GM18499 (cell line): Measurements from ENCODE around the gene SMARCA5.
"Not testable (repeated sequence)": the region's sequence is repeated elsewhere in the genome, so short reads cannot be mapped to it uniquely, and the experiment has no call there.

Source experiments
- ATAC-seq: cut with Tn5 transposase; IDR thresholded peaks from one replicate; pipeline ENCODE4 v1.9.1; 2021; ENCODE audit warnings: moderate number of reproducible peaks; ENCODE audit not compliant: insufficient read depth, unreplicated experiment

Gene SMARCA5

GRCh38 chr4:143513314-143514168, at the start of gene SMARCA5:
Gene SMARCA5, plus strand, starts transcription at chr4:143513702. Its CDS starts 223 bp downstream, at chr4:143513925.
- peak; percentile 83 for ATAC-seq

GRCh38 chr4:143473334-143474126, 40.0 kb upstream of the SMARCA5 start:
- ATAC-seq, result peak; percentile 42

- no peak for ATAC-seq
Measured at GRCh38 chr4:143477487-143477886, 36.0 kb upstream of the SMARCA5 start.

- ATAC-seq, result no peak
Measured at GRCh38 chr4:143481361-143481760, 32.1 kb upstream of the SMARCA5 start.

GRCh38 chr4:143482840-143483239, 30.7 kb upstream of the SMARCA5 start:
- ATAC-seq, result no peak

GRCh38 chr4:143486314-143486713, 27.2 kb upstream of the SMARCA5 start:
- ATAC-seq, result no peak

GRCh38 chr4:143488687-143489086, 24.8 kb upstream of the SMARCA5 start:
- no peak for ATAC-seq

GRCh38 chr4:143489106-143489505, 24.4 kb upstream of the SMARCA5 start:
- ATAC-seq, result no peak

- no peak for ATAC-seq
Measured at GRCh38 chr4:143498021-143498420, 15.5 kb upstream of the SMARCA5 start.

- ATAC-seq, result no peak
Measured at GRCh38 chr4:143502231-143502630, 11.3 kb upstream of the SMARCA5 start.

- ATAC-seq, result no peak
Measured at GRCh38 chr4:143506031-143506430, 7.5 kb upstream of the SMARCA5 start.

GRCh38 chr4:143511906-143512305, 1.6 kb upstream of the SMARCA5 start:
- ATAC-seq, result no peak

- ATAC-seq, result peak; percentile 31
Measured at GRCh38 chr4:143512978-143513313, 556 bp upstream of the SMARCA5 start.

GRCh38 chr4:143514169-143514495, 630 bp downstream of the SMARCA5 start:
- ATAC-seq, result no peak

- no peak for ATAC-seq
Measured at GRCh38 chr4:143514497-143514896, 995 bp downstream of the SMARCA5 start.

- ATAC-seq, result no peak
Measured at GRCh38 chr4:143514901-143515300, 1.4 kb downstream of the SMARCA5 start.

- no peak for ATAC-seq
Measured at GRCh38 chr4:143515905-143516304, 2.4 kb downstream of the SMARCA5 start.

- ATAC-seq, result no peak
Measured at GRCh38 chr4:143517764-143518163, 4.3 kb downstream of the SMARCA5 start.

GRCh38 chr4:143524211-143524610, 10.7 kb downstream of the SMARCA5 start:
- no peak for ATAC-seq

GRCh38 chr4:143528046-143528445, 14.5 kb downstream of the SMARCA5 start:
- ATAC-seq, result not testable (repeated sequence)

GRCh38 chr4:143531380-143531779, 17.9 kb downstream of the SMARCA5 start:
- no peak for ATAC-seq
